Rectal smooth muscle tissue (tissue), 1 donor: ENCODE results near the gene LPAR6.
A peak's percentile ranks its signal among the peaks of the same experiment; 100 is the strongest.
"Not testable (repeated sequence)": the region's sequence is repeated elsewhere in the genome, so short reads cannot be mapped to it uniquely, and the experiment has no call there.

Source experiments
- H3K27ac ChIP-seq: one replicate; pipeline ENCODE4 v1.7.0; 2013; ENCODE audit warnings: low read depth, low read length, inconsistent platforms
- H3K27me3 ChIP-seq: one replicate; pipeline ENCODE4 v1.7.0; 2013; ENCODE audit warnings: low read length; ENCODE audit not compliant: control insufficient read depth, insufficient read depth
- H3K36me3 ChIP-seq: one replicate; pipeline ENCODE4 v1.7.0; 2013; ENCODE audit warnings: low read length; ENCODE audit not compliant: control insufficient read depth, insufficient read depth
- H3K4me1 ChIP-seq: one replicate; pipeline ENCODE4 v1.7.0; 2013; ENCODE audit warnings: low read length; ENCODE audit not compliant: control insufficient read depth, insufficient read depth
- H3K4me3 ChIP-seq: one replicate; pipeline ENCODE4 v1.7.0; 2013; ENCODE audit warnings: low read length
- H3K9ac ChIP-seq: one replicate; pipeline ENCODE4 v1.7.0; 2013; ENCODE audit warnings: low read length

LPAR6 gene

GRCh38 chr13:48412881-48413351, at the start of gene LPAR6:
Gene LPAR6, minus strand, starts transcription at chr13:48413113. Its CDS starts 690 bp downstream, at chr13:48412423.
- Histone ChIP-seq H3K27me3 (no peaks in the 10 kb centered on the region), H3K4me1 (no peaks in the 10 kb centered on the region), H3K36me3 (no peaks in the 10 kb centered on the region), H3K4me3 (peak within 1 kb of the TSS; percentile 84), H3K9ac (peak within 1 kb of the TSS; percentile 56), H3K27ac (peak within 1 kb of the TSS; percentile 46)

GRCh38 chr13:48457578-48458242, 44.8 kb upstream of the LPAR6 start:
- no peaks in the 10 kb centered on the region for H3K27me3 ChIP-seq
- peaks cover 8% of the 10 kb centered on the region for H3K36me3 ChIP-seq
- no peak overlapping the region for H3K9ac ChIP-seq
- H3K27ac ChIP-seq, result no peak overlapping the region
- H3K4me1 ChIP-seq, result no peaks in the 10 kb centered on the region
- no peak overlapping the region for H3K4me3 ChIP-seq

- H3K9ac ChIP-seq, result no peak overlapping the region
Observed at GRCh38 chr13:48456546-48456945, 43.6 kb upstream of the LPAR6 start.

GRCh38 chr13:48451196-48451595, 38.3 kb upstream of the LPAR6 start:
- H3K4me3 ChIP-seq, H3K36me3 ChIP-seq, H3K27me3 ChIP-seq, H3K4me1 ChIP-seq, H3K9ac ChIP-seq, H3K27ac ChIP-seq: not testable (repeated sequence)

More at GRCh38 chr13:48456546-48456945, 43.6 kb upstream of the LPAR6 start:
- Histone ChIP-seq H3K4me1 (no peaks in the 10 kb centered on the region), H3K27ac (no peak overlapping the region), H3K27me3 (no peaks in the 10 kb centered on the region), H3K4me3 (no peak overlapping the region), H3K36me3 (peaks cover 8% of the 10 kb centered on the region)

- Histone ChIP-seq H3K36me3 (no peaks in the 10 kb centered on the region), H3K27ac (no peak overlapping the region), H3K27me3 (no peaks in the 10 kb centered on the region), H3K4me1 (no peaks in the 10 kb centered on the region), H3K9ac (no peak overlapping the region), H3K4me3 (no peak overlapping the region)
Observed at GRCh38 chr13:48449656-48450055, 36.7 kb upstream of the LPAR6 start.

- Histone ChIP-seq H3K4me1 (no peaks in the 10 kb centered on the region), H3K27me3 (no peaks in the 10 kb centered on the region), H3K36me3 (no peaks in the 10 kb centered on the region), H3K4me3 (no peak overlapping the region), H3K9ac (no peak overlapping the region), H3K27ac (no peak overlapping the region)
Observed at GRCh38 chr13:48448959-48449614, 36.2 kb upstream of the LPAR6 start.

GRCh38 chr13:48448285-48448958, 35.5 kb upstream of the LPAR6 start:
- H3K9ac ChIP-seq, result no peak overlapping the region

GRCh38 chr13:48446464-48446863, 33.6 kb upstream of the LPAR6 start:
- H3K4me1 ChIP-seq, result no peaks in the 10 kb centered on the region
- no peak overlapping the region for H3K27ac ChIP-seq
- no peak overlapping the region for H3K4me3 ChIP-seq
- peaks cover 2% of the 10 kb centered on the region for H3K36me3 ChIP-seq
- no peak overlapping the region for H3K9ac ChIP-seq
- H3K27me3 ChIP-seq, result no peaks in the 10 kb centered on the region

More at GRCh38 chr13:48448285-48448958, 35.5 kb upstream of the LPAR6 start:
- Histone ChIP-seq H3K4me3 (no peak overlapping the region), H3K4me1 (no peaks in the 10 kb centered on the region), H3K27me3 (no peaks in the 10 kb centered on the region), H3K27ac (no peak overlapping the region), H3K36me3 (peaks cover 2% of the 10 kb centered on the region)

- no peak overlapping the region for H3K27ac ChIP-seq
- H3K27me3 ChIP-seq, result no peaks in the 10 kb centered on the region
- no peaks in the 10 kb centered on the region for H3K4me1 ChIP-seq
- peaks cover 2% of the 10 kb centered on the region for H3K36me3 ChIP-seq
- H3K9ac ChIP-seq, result no peak overlapping the region
- H3K4me3 ChIP-seq, result no peak overlapping the region
Observed at GRCh38 chr13:48443442-48444208, 30.7 kb upstream of the LPAR6 start.

GRCh38 chr13:48437371-48437770, 24.5 kb upstream of the LPAR6 start:
- Histone ChIP-seq H3K9ac (no peak overlapping the region), H3K27ac (no peak overlapping the region), H3K4me1 (peaks cover 2% of the 10 kb centered on the region), H3K4me3 (no peak overlapping the region), H3K36me3 (no peaks in the 10 kb centered on the region), H3K27me3 (no peaks in the 10 kb centered on the region)

GRCh38 chr13:48436661-48437288, 23.9 kb upstream of the LPAR6 start:
- H3K27me3 ChIP-seq, result no peaks in the 10 kb centered on the region
- H3K9ac ChIP-seq, result no peak overlapping the region
- no peak overlapping the region for H3K27ac ChIP-seq
- peaks cover 4% of the 10 kb centered on the region for H3K4me1 ChIP-seq
- H3K36me3 ChIP-seq, result no peaks in the 10 kb centered on the region
- H3K4me3 ChIP-seq, result no peak overlapping the region

GRCh38 chr13:48434200-48434599, 21.3 kb upstream of the LPAR6 start:
- H3K9ac ChIP-seq, result no peak overlapping the region
- H3K4me1 ChIP-seq, result peaks cover 4% of the 10 kb centered on the region
- H3K36me3 ChIP-seq, result no peaks in the 10 kb centered on the region
- H3K4me3 ChIP-seq, result no peak overlapping the region
- H3K27me3 ChIP-seq, result no peaks in the 10 kb centered on the region
- H3K27ac ChIP-seq, result no peak overlapping the region
